Stimulated activated CD8-positive, alpha-beta memory T cell treated with anti-CD3 and anti-CD28 coated beads, Interleukin-15, amount 100 ng/mL, for 24 hours (primary cell): ENCODE data around the gene CISD1.
A peak's percentile ranks its signal among the peaks of the same experiment; 100 is the strongest.
"Not testable (repeated sequence)": the region's sequence is repeated elsewhere in the genome, so short reads cannot be mapped to it uniquely, and the experiment has no call there.

ENCODE experiments used
- DNase-seq: peaks from one replicate; pipeline ENCODE4 v3.0.0-alpha.2; 2020; ENCODE audit warnings: low read depth

CISD1 gene

GRCh38 chr10:58268946-58269781, at the start of gene CISD1:
Gene CISD1, plus strand, starts transcription at chr10:58269162. Its CDS starts 112 bp downstream, at chr10:58269274.
- DNase-seq: peak; percentile 82

DNA sequence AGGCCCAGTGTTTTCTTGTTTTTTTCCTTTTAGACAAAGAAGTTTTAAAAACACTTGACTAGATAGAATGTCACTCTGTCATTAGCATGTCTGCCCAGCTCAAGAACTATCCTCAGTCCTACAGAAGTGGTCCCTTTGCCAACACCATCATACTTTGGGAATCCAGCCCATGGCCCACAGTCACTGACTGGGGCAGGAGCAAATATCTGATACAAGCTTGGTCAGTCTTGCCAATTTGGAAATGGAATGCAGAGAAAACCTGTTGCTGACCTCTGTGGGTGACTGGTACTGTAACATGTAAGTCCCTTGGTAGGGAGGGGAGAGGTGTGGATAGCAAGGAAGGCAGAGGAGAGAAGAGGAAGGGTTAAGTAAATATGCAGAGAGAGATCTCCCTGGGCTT, 49.1 kb upstream of the CISD1 start:
- DNase-seq: no peak

GRCh38 chr10:58220769-58221451, 48.1 kb upstream of the CISD1 start:
- no peak for DNase-seq

- no peak for DNase-seq
These were observed 43.3 kb upstream of the CISD1 start for GRCh38 chr10:58225654-58226053.

DNA sequence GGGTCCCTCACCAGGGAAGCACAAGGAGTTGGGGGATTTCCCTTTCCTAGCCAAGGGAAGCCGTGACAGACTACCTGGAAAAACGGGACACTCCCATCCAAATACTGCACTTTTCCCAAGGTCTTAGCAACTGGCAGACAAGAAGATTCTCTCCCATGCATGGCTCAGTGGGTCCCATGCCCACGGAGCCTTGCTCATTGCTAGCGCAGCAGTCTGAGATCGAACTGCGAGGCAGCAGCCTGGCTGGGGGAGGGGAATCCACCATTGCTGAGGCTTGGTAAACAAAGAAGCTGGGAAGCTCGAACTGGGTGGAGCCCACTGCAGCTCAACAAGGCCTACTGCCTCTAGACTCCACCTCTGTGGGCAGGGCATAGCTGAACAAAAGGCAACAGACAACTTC, 39.1 kb upstream of the CISD1 start:
- DNase-seq: not testable (repeated sequence)

DNA sequence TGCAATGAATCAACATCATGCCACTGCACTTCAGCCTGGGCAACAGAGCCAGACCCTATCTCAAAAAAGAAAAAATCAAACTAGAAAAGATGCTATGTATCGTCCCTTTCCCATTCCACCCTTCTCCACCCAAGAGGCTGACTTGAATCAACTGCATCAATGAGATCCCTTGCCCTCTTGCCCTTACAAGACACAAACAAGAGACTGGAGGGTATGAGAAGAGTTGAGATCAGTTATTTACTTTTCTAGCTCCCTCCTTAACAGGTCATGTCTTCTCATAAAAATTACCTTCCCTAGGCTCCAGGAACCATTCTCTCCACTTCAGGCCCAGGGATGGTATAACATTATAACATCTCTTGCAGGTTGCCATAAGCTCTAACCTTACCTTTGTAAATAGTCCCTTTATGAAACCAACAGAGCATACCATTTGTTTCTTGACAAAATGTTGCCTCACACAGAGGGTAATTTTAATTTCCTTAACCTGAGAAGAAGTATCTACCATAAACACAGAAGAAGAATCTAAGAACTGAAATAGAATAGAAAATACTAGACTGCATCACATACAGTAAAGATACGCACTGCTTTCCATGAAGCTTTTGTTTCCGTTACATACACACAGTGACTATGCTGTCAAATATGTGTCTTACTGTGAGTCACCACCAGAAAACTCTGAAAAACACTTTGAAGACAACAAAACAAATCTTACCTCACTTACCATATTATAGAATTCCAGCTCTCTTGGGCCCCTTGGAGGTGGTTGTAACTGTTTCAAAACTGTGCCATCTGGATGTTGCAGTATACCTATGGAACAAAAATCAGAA, 31.7 kb upstream of the CISD1 start:
- no peak for DNase-seq

DNA sequence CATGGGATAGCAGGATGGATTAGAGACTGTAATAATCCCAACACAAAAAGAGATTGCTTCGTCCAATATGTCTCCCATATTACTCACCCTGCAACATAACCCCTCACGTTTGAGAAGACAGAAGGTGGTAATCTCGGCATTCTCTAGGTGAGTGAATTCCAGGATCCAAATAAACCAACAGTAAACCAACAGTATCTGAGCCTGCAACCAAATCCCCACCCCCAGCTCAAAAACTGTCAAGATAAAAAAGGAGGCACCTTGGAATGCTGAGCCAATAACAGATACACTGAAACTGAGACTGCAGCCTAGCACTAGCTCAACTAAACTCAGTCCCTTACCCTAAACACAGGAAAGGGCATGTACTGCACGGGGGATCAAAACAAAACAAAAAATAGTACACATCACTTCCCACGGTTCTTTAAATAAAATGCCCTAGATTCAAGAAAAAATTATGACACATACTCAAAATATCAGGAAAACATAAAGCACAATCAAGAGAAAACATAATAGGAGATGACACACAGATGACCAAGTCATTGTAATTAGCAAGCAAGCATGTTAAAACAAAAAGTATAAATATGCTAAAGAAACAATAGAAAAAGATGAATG, 29.3 kb upstream of the CISD1 start:
- no peak for DNase-seq

GRCh38 chr10:58240531-58240930, 28.4 kb upstream of the CISD1 start:
- DNase-seq: no peak

- DNase-seq: no peak
These were observed 27.6 kb upstream of the CISD1 start for GRCh38 chr10:58241346-58241745.

DNA sequence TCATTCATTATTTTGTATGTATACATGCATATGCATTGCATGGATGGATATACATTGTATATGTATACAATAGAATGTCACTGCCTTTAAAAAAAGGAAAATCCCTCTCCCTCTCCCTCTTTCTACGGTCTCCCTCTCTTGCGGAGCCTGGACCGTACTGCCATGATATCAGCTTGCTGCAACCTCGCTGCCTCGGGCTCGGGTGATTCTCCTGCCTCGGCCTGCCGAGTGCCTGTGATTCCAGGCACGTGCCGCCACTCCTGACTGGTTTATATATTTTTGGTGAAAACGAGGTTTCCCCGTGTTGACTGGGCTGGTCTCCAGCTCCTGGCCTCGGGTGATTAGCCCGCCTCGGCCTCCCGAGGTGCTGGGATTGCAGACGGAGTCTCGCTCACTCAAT, 25.7 kb upstream of the CISD1 start:
- no peak for DNase-seq

DNA sequence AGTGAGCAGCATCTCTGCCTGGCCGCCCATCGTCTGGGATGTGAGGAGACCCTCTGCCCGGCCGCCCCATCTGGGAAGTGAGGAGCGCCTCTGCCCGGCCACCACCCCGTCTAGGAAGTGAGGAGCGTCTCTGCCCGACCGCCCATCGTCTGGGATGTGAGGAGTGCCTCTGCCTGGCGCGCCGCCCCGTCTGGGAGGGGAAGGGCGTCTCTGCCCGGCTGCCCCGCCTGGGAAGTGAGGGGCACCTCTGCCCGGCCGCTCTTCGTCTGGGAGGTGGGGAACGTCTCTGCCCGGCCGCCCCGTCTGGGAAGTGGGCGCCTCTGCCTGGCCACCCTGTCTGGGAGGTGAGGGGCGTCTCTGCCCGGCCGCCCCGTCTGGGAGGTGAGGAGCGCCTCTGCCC, 25.2 kb upstream of the CISD1 start:
- DNase-seq: not testable (repeated sequence)

- not testable (repeated sequence) for DNase-seq
These were observed 24.7 kb upstream of the CISD1 start for GRCh38 chr10:58244242-58244641.

DNA sequence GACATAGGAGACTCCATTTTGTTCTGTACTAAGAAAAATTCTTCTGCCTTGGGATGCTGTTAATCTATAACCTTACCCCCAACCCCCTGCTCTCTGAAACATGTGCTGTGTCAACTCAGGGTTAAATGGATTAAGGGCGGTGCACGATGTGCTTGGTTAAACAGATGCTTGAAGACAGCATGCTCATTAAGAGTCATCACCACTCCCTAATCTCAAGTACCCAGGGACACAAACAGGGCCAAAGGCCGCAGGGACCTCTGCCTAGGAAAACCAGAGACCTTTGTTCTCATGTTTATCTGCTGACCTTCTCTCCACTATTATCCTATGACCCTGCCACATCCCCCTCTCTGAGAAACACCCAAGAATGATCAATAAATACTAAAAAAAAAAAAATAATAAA, 24.3 kb upstream of the CISD1 start:
- not testable (repeated sequence) for DNase-seq

- DNase-seq: no peak
These were observed 15.8 kb upstream of the CISD1 start for GRCh38 chr10:58253184-58253583.

- DNase-seq: no peak
These were observed 14.3 kb upstream of the CISD1 start for GRCh38 chr10:58254644-58255043.

- not testable (repeated sequence) for DNase-seq
These were observed 12.8 kb upstream of the CISD1 start for GRCh38 chr10:58256013-58256780.

DNA sequence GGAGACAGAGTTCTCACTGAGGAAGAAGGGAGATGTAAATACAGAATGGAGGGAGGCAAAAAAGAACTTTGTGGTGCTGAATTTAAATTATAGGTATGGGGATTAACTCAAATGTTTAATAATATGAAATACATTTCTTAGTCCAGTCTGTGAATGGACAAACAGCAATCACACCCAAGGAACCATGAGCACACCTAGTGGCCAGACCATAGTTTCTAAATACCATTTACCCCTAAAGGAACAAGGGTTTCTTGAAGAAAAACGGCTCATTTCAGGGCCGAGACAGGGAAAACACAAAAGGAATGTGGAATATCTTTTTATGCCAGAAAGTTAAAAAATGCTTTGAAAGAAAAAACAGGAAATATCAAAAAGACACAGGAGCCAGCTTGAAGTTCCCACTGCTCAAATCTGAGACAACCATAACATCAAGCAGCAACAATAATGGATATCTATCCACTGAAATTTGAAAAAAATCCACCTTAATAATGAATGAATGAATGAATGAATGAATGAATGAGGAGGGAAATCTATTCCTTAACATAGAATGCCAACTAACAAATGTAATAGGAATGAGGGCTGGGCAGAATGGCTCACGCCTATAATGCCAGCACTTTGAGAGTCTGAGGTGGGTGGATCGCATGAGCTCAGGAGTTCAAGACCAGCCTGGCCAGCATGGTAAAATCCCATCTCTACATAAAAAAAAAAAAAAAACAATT, 9.8 kb upstream of the CISD1 start:
- no peak for DNase-seq

DNA sequence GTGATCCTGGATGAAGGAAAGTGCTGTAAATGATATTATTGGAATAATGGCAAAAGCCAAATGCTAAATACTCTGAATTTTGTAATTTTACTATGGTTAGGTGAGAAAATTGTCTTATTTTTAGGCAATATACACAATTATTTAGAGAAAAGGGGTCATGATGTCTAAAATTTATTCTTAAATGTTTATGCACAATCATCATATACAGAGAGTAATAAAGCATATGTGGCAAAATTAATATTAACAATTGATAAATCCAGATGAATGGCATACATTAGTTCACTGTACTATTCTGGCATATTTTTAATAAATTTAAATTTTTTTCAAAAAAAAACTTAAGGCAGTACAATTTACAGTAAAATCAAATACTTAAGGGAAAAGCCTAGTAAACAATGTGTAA, 8.6 kb upstream of the CISD1 start:
- DNase-seq: no peak

DNA sequence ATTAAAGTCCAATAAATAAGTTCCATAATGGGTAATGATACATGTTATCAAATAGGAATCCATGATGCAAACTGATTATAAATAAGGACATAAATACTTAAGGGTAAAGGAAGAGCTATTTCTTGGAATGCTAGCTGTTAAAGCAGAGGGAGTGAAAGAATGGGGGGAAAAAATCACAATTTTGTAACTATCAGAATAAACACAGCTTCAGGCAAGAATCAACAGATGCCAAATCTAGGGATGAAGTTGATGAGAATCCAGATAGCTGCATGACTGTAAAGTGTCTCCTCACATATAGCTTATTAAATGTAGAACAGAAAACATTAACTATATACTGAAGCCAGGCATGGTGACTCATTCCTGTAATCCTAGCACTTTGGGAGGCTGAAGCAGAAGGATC, 6.2 kb upstream of the CISD1 start:
- DNase-seq: no peak

DNA sequence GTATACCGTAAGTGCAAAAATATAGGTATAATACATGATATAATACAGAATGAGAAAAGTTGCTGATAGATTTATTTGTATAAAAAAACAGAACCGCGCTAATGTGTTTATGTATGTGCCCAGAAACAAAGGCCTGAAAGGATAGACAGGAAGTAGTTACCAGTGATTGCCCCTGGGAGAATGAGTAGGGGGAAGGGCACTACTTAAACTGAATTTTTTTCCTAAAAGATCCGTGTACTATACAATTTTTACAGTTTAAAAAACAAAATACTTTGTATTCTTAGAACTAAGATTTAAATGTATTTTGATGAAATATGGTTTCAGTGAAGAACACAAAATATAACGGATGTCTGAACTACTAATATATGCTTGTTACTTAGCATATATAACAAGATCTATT, 4.2 kb upstream of the CISD1 start:
- DNase-seq: no peak

GRCh38 chr10:58265249-58265648, 3.7 kb upstream of the CISD1 start:
- no peak for DNase-seq
